K562 (cell line): Measurements from ENCODE around the gene PXDC1. TPM values are rescaled to one million over a fixed set of nuclear protein-coding genes. Genes with fewer than 3 reads are reported as not detected.

Experiments used
- polyA plus RNA-seq, 8 experiments: library from polyadenylated mRNA; depleted of rRNA in 4 of 8; stranded (reverse) in 5 of 8; unstranded in 3 of 8; fragments of >200 nt; fragmentation: Nextera tagmentation in 2 of 8; fragmentation: Illumina TruSeq in 1 of 8; extraction: Ambion mirVana in 2 of 8; extraction: Trizol in 1 of 8; gene quantifications; 2 replicates each; pipeline versions ENCODE4 v1.2.1 to v1.2.3, GENCODE V29; 2011 to 2014; ENCODE audit warnings: inconsistent platforms in 1 of 8, missing spikeins in 1 of 8
- small RNA-seq: library from RNA; depleted of rRNA; stranded (forward); fragments of <200 nt; gene quantifications from one replicate; pipeline ENCODE3, GENCODE V24; 2014
- total RNA-seq, 7 experiments: library from RNA; depleted of rRNA in 6 of 7; stranded (reverse); fragments of >200 nt in 6 of 7; fragmentation: Illumina TruSeq in 2 of 7; extraction: Trizol in 2 of 7; gene quantifications; 2 replicates each; pipeline versions ENCODE4 v1.2.1 to v1.2.3, GENCODE V29; 2011 to 2021; ENCODE audit warnings: low replicate concordance in 1 of 7

PXDC1 gene
- total and polyA plus RNA-seq, 9 of the 15 experiments (the other 6 are each of a cell fraction or from before 2014, with no cell fraction given), result 0.09 to 0.33 (median 0.16) TPM; not detected in 5

Small RNA genes within 50 kb of the gene (small RNA-seq; reads per million reads assigned to genes)
- gene AL033523.1, result not detected

Other genes with a start within 250 kb of the PXDC1 start
- gene FAM50B, start 97.7 kb upstream of the PXDC1 start, total RNA-seq (2014; rRNA removed), result not detected in 2 replicates
- not detected in 2 replicates for gene FAM50B, start 97.7 kb upstream of the PXDC1 start, total RNA-seq (2014; rRNA removed; fragmentation: Illumina TruSeq; extraction: Trizol)
- not detected in 2 replicates for gene FAM50B, start 97.7 kb upstream of the PXDC1 start, total RNA-seq (2015; rRNA removed; fragmentation: Illumina TruSeq; extraction: Trizol)
- gene FAM50B, start 97.7 kb upstream of the PXDC1 start, total RNA-seq (2021), result 0.09 and 0.13 TPM in 2 replicates
- gene FAM50B, start 97.7 kb upstream of the PXDC1 start, polyA plus RNA-seq (2011; rRNA removed), result 0.04 and 0.13 TPM in 2 replicates
- not detected in 2 replicates for gene FAM50B, start 97.7 kb upstream of the PXDC1 start, polyA plus RNA-seq (2014; fragmentation: Illumina TruSeq; extraction: Trizol)
- not detected for gene FAM50B, start 97.7 kb upstream of the PXDC1 start, polyA plus RNA-seq (2014; fragmentation: Nextera tagmentation; extraction: Ambion mirVana)
- 0.16 TPM in 1 of 2 replicates, not detected in the other for gene FAM50B, start 97.7 kb upstream of the PXDC1 start, polyA plus RNA-seq (2014; rRNA removed)